Measurements from ENCODE around the gene PLD1. TPM values are rescaled to one million over a fixed set of nuclear protein-coding genes. Genes with fewer than 3 reads are reported as not detected.

Gene PLD1
- total and polyA plus RNA-seq, 2 of the 8 experiments (the other 6 are each of a cell fraction or from before 2014, with no cell fraction given) = 1.2 to 2.6 TPM

DNA sequence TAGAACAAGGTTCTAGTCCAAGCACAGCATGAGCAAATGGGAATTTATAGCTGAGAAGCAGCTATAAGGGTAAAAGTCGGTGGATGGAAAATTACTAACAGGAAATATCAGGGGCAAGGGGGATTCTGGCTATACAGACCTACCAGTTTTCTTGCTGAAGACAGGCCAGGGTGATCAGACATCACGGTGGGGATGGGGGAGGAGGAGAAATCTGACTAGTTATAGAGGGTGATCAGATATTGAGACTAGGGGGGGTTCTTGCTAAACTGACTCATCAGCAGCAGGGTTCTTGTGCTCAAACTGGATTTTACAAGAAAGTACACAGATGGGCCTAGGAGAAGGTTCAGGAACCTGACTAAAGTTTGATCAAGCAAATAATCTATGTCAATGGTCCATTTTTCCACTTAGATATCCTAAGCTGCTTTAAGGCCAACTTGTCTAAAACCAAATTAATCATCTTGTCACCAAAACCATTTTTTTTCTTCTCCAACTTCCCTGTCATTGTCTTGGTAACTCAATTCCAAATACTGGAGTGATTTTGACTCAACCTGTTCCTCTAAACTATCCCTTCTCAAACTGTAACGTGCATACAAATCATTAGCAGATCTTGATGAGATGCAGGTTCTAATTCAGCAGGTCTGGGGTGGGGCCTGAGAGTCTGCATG is 37.4 kb upstream of the PLD1 start:
- Histone ChIP-seq H2BK12ac (ENCODE audit: low read depth, low read length) (no peak overlapping the region), H2BK120ac (replicated peaks; ENCODE audit: low read depth, low read length) (no peak overlapping the region), H3K4me3 (ENCODE audit: extremely low read depth in 1 of 4, insufficient read depth in 2 of 4, low read depth in 3 of 4, low read length in 4 of 4) (no peak overlapping the region), H3K27me3 (replicated peaks in 1 of 4; ENCODE audit: control insufficient read depth in 3 of 4, extremely low read depth in 1 of 4, insufficient read depth in 3 of 4, low read length in 3 of 4) (no peaks in the 10 kb centered on the region), H3K4ac (replicated peaks; ENCODE audit: insufficient read length, low read depth, low read length) (no peak overlapping the region), H3K23ac (ENCODE audit: insufficient read length) (no peak overlapping the region), H2BK15ac (ENCODE audit: low read length) (no peak overlapping the region), H4K5ac (ENCODE audit: insufficient read length, low read depth, low read length) (no peak overlapping the region), H3K79me2 (ENCODE audit: control insufficient read depth in 1 of 2, insufficient read depth in 2 of 2, low read length in 2 of 2) (no peaks in the 10 kb centered on the region), H3K9ac (replicated peaks in 1 of 4; ENCODE audit: extremely low read depth in 1 of 4, low read depth in 3 of 4, low read length in 3 of 4) (no peak overlapping the region), H2AFZ (ENCODE audit: low read length) (no peak overlapping the region), H3K4me1 (replicated peaks in 1 of 4; ENCODE audit: control insufficient read depth in 3 of 4, insufficient read depth in 4 of 4, low read length in 3 of 4) (no peaks in the 10 kb centered on the region; a peak in 1 of 7 replicates), H2AK5ac (ENCODE audit: low read depth, low read length) (no peak overlapping the region), H3K18ac (ENCODE audit: extremely low read depth, low read length) (no peak overlapping the region), H3K27ac (ENCODE audit: low read depth, low read length) (no peak overlapping the region), H4K20me1 (replicated peaks in 1 of 2; ENCODE audit: control insufficient read depth in 1 of 2, insufficient read depth in 2 of 2, low read length in 2 of 2) (no peaks in the 10 kb centered on the region), H3K9me3 (ENCODE audit: insufficient read depth in 2 of 2, low read depth in 1 of 2, low read length in 1 of 2) (peaks cover 0 to under 1% of the 10 kb centered on the region in 2 experiments; a peak in 2 of 4 replicates), H4K8ac (ENCODE audit: extremely low read depth, insufficient read depth, low read length) (no peak overlapping the region), H3K36me3 (ENCODE audit: control insufficient read depth in 2 of 4, insufficient read depth in 4 of 4, low read length in 3 of 4) (no peaks in the 10 kb centered on the region), H3K4me2 (ENCODE audit: insufficient read depth in 1 of 2, low read depth in 2 of 2, low read length in 2 of 2) (no peak overlapping the region), H3K23me2 (ENCODE audit: low read depth, low read length) (no peaks in the 10 kb centered on the region), H3K56ac (replicated peaks; ENCODE audit: insufficient read length, low read depth, low read length) (no peak overlapping the region), H2BK20ac (ENCODE audit: low read length) (no peak overlapping the region), H2BK5ac (ENCODE audit: low read depth, low read length) (no peak overlapping the region), H3K14ac (ENCODE audit: insufficient read length) (no peak overlapping the region), H3K79me1 (ENCODE audit: low read depth, low read length) (no peaks in the 10 kb centered on the region), H4K91ac (replicated peaks; ENCODE audit: insufficient read length, low read length) (no peak overlapping the region)
- FAIRE-seq (no peak), DNase-seq (ENCODE audit: low read depth in 1 of 2, low spot score in 2 of 2) (no peak)
- 74% methylated on average over 3 of the region's 3 CpGs; no CpG with 5 or more reads in 1 of the 2 experiments for WGBS, 2 experiments (ENCODE audit: extremely low coverage in 1 of 2, insufficient coverage in 1 of 2, insufficient read length in 1 of 2, insufficient replicate concordance in 2 of 2, low coverage in 1 of 2, low lambda C conversion rate in 2 of 2, missing lambda C conversion rate in 1 of 2)
- ChIA-PET POLR2A (ENCODE audit: partially characterized antibody) (no interaction called here), CTCF (ENCODE audit: partially characterized antibody) (no interaction called here)
- TF ChIP-seq, protein P1, sequence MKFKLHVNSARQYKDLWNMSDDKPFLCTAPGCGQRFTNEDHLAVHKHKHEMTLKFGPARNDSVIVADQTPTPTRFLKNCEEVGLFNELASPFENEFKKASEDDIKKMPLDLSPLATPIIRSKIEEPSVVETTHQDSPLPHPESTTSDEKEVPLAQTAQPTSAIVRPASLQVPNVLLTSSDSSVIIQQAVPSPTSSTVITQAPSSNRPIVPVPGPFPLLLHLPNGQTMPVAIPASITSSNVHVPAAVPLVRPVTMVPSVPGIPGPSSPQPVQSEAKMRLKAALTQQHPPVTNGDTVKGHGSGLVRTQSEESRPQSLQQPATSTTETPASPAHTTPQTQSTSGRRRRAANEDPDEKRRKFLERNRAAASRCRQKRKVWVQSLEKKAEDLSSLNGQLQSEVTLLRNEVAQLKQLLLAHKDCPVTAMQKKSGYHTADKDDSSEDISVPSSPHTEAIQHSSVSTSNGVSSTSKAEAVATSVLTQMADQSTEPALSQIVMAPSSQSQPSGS (IDR thresholded peaks at IDR 0.05; ENCODE audit: low read length) = no peak
- no peak for TF ChIP-seq BCL11A (IDR thresholded peaks at IDR 0.05; ENCODE audit: low read depth in 2 of 2, low read length in 2 of 2)
- TF ChIP-seq ZNF274 (IDR thresholded peaks at IDR 0.05; ENCODE audit: borderline replicate concordance, extremely low read depth, low read length) = no peak
- TF ChIP-seq CHD2 (IDR thresholded peaks at IDR 0.05; ENCODE audit: low read length) = no peak
- no peak for TF ChIP-seq SP4 (IDR thresholded peaks at IDR 0.05; ENCODE audit: low read length)
- TF ChIP-seq RFX5 (IDR thresholded peaks at IDR 0.05; ENCODE audit: borderline replicate concordance, low read depth, low read length) = no peak
- no peak for TF ChIP-seq GTF2F1 (IDR thresholded peaks at IDR 0.05; ENCODE audit: borderline replicate concordance, low read depth, low read length)
- TF ChIP-seq RBBP5 (IDR thresholded peaks at IDR 0.05; ENCODE audit: borderline replicate concordance, low read depth, low read length) = no peak
- no peak for TF ChIP-seq SAP30 (IDR thresholded peaks at IDR 0.05; ENCODE audit: insufficient read depth, insufficient replicate concordance, low read length)
- TF ChIP-seq SP1 (IDR thresholded peaks at IDR 0.05; ENCODE audit: low read depth, low read length) = no peak
- no peak for TF ChIP-seq FOSL1 (IDR thresholded peaks at IDR 0.05; ENCODE audit: insufficient read depth, low read depth, low read length)
- no peak for TF ChIP-seq RAD21 (IDR thresholded peaks at IDR 0.05 in 1 of 2, conservative IDR thresholded peaks at IDR 0.05 in 1 of 2; ENCODE audit: low read depth in 2 of 2, low read length in 2 of 2)

Data from H1 (cell line).